ENCODE data around the gene BRD7.

Gene BRD7

GRCh38 chr16:50282955-50283631 lies 85.7 kb downstream of the BRD7 start:
- ChIA-PET POLR2A (no interaction called here), CTCF (interaction anchor here (1.0 to 2.0 kb wide), 7 partner anchors 10 to 523 kb away, joined by 3 to 8 read pairs (median 4); no protein-coding TSS in a partner anchor)
- no peak for DNase-seq (ENCODE audit: extremely low spot score)
- TF ChIP-seq, protein P1, sequence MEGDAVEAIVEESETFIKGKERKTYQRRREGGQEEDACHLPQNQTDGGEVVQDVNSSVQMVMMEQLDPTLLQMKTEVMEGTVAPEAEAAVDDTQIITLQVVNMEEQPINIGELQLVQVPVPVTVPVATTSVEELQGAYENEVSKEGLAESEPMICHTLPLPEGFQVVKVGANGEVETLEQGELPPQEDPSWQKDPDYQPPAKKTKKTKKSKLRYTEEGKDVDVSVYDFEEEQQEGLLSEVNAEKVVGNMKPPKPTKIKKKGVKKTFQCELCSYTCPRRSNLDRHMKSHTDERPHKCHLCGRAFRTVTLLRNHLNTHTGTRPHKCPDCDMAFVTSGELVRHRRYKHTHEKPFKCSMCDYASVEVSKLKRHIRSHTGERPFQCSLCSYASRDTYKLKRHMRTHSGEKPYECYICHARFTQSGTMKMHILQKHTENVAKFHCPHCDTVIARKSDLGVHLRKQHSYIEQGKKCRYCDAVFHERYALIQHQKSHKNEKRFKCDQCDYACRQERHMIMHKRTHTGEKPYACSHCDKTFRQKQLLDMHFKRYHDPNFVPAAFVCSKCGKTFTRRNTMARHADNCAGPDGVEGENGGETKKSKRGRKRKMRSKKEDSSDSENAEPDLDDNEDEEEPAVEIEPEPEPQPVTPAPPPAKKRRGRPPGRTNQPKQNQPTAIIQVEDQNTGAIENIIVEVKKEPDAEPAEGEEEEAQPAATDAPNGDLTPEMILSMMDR (IDR thresholded peaks at IDR 0.05; ENCODE audit: control extremely low read depth, extremely low read depth, low read depth, missing control alignments): no peak

DNA sequence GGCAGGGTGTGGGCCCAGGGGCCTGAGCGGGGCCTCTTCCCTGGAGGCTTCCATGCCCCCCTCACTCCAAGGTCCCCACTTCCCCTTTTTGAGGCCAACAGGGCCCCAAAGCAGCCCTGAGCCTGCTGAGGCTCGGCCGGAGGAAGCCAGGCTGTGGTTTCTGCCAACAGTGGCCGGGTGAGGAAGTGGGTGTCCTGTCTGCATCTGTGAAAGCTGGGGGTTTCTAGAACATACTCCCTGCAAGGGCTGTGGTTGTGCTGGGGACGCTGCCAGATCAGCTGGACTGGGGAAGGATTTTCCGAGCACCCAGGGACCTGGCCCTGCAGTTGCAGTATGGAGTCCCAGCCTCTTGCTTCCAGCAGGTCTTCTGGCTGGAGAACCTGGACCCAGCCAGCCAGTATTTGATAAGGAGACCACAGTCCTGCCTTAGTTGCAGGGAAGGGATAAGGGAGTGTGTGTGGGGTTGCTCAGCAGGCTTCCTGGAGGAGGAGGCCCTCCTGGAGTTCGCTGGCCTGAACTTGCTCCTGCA lies 86.7 kb downstream of the BRD7 start:
- TF ChIP-seq, protein P1 (IDR thresholded peaks at IDR 0.05; ENCODE audit: control extremely low read depth, extremely low read depth, low read depth, missing control alignments): no peak
- ChIA-PET POLR2A (interaction anchor here (0.6 kb wide), 1 partner anchor 7 kb away, joined by 3 read pairs; no protein-coding TSS in a partner anchor), CTCF (interaction anchor here (1.0 to 2.0 kb wide), 10 partner anchors 9 to 524 kb away, joined by 3 to 8 read pairs (median 4); no protein-coding TSS in a partner anchor)
- DNase-seq (ENCODE audit: extremely low spot score): peak; percentile 84

DNA sequence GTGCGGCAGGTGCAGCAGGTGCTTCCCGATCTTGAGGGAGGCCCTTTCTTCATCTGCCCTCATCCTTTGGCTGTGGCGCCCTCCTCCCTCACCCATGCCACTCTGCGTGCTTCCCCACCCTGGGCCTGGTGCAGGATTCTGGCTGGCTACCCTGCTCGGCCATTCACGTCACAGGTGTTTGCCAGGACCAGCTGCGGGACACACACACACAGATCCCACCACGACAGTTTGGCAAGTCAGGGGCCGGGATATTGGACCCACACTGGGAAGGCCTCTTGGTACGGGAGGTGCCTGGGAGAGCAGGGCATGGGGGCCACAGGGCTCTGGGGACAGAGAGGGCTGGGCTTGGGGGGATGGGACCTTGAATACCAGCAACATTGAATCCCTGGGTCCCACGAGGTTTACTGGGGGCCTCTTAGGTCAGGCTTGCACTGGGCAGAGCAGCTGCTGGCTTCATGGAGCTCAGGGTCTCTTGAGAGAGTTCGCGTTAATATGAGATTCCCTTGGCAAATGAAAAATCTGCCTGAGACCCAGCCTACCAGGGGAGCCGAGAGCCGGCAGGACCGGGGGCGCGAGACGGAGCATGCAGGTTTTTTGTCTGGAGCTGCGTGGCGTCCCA lies 87.3 kb downstream of the BRD7 start:
- ChIA-PET POLR2A (no interaction called here), CTCF (interaction anchor here (1.2 to 4.5 kb wide), 8 partner anchors 8 to 525 kb away, joined by 3 to 19 read pairs (median 6); no protein-coding TSS in a partner anchor)
- TF ChIP-seq, protein P1 (IDR thresholded peaks at IDR 0.05; ENCODE audit: control extremely low read depth, extremely low read depth, low read depth, missing control alignments): no peak
- no peak for DNase-seq (ENCODE audit: extremely low spot score)

DNA sequence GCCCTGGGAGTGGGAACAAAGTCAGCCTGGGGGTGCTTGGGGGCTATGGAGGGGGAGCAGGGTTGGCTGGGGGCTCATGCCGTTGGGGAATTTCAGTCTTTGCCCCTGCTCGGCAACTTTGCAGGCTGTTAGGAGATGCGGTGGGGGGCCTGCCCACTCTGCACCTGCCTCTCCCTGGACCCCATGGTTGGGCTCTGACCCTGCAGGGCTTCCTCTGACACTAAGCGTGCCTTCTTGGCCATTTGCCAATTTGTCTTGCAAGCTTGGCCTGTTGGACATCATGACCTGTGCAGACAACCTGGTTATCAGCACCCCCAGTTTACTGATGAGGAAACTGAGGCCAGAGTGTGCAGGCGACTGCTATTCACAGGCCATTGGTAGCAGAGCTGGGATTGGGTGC lies 87.9 kb downstream of the BRD7 start:
- no peak for DNase-seq (ENCODE audit: extremely low spot score)
- ChIA-PET CTCF (interaction anchor here (1.2 to 4.5 kb wide), 5 partner anchors 35 to 526 kb away, joined by 3 to 19 read pairs (median 7); no protein-coding TSS in a partner anchor), POLR2A (no interaction called here)
- TF ChIP-seq, protein P1 (IDR thresholded peaks at IDR 0.05; ENCODE audit: control extremely low read depth, extremely low read depth, low read depth, missing control alignments): no peak

DNA sequence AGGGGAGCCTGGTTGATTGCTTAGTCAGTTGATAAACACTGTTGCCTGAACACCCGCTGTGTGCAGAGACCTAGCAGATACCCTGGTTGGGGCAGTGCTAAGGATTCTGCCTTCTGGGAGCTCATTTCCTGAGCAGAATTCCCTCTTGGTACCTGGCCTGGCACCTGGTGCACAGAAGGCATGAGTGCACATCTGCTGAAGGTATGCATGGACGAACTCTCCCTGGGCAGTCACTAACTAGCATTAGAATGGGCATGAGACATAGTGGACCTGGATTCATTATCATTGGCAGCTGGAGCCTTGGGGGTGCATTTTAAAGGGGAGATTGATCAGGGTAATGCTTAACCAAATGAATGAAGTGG lies 89.3 kb downstream of the BRD7 start:
- TF ChIP-seq, protein P1 (IDR thresholded peaks at IDR 0.05; ENCODE audit: control extremely low read depth, extremely low read depth, low read depth, missing control alignments): no peak
- ChIA-PET CTCF (interaction anchor here (0.8 to 4.5 kb wide), 9 partner anchors 22 to 527 kb away, joined by 3 to 19 read pairs (median 4); no protein-coding TSS in a partner anchor), POLR2A (no interaction called here)
- no peak for DNase-seq (ENCODE audit: extremely low spot score)

GRCh38 chr16:50278251-50278650 lies 90.5 kb downstream of the BRD7 start:
- DNase-seq (ENCODE audit: extremely low spot score): no peak
- ChIA-PET CTCF (interaction anchor here (1.2 to 4.5 kb wide), 7 partner anchors 8 to 528 kb away, joined by 3 to 19 read pairs (median 4); no protein-coding TSS in a partner anchor), POLR2A (interaction anchor here (0.6 kb wide), 1 partner anchor 19 kb away, joined by 3 read pairs; no protein-coding TSS in a partner anchor)
- TF ChIP-seq, protein P1 (IDR thresholded peaks at IDR 0.05; ENCODE audit: control extremely low read depth, extremely low read depth, low read depth, missing control alignments): no peak

All from GM10248 (cell line).